ENCODE results near the gene DNAAF5. TPM values are rescaled to one million over a fixed set of nuclear protein-coding genes. Genes with fewer than 3 reads are reported as not detected.
A peak's percentile ranks its signal among the peaks of the same experiment; 100 is the strongest.

DNAAF5 gene
- total RNA-seq, 2 experiments from 2014 or later: 42.6 to 58.5 TPM

DNA sequence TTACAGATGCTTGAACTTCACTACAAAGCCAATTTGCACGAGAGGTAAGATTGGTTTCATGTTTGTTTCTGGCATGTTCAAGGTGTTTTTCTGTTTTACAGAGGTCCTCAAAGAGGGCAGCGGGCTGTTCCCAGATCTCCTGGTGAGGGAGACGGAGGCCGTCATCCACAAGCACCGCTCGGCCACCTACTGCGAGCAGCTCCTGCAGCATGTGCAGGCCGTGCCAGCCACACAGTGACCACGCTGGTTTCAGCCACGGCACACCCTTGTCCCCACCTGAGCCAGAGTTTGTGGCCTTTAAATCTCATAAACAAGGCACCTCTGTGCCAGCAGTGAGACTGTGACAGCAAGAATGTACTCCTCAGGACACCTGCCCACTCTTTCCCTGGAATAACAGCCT, 58.9 kb downstream of the DNAAF5 start:
- no peak for DNase-seq (ENCODE audit: low spot score)
- H3K79me2 ChIP-seq (ENCODE audit: insufficient read depth, low read depth, low read length): no peaks in the 10 kb centered on the region
- no peak overlapping the region for H3K4me2 ChIP-seq (ENCODE audit: low read length)
- H3K4me1 ChIP-seq (ENCODE audit: insufficient read depth, low read length, poor library complexity, severe bottlenecking): no peaks in the 10 kb centered on the region
- no peaks in the 10 kb centered on the region for H3K9me3 ChIP-seq (ENCODE audit: low read length)
- peaks cover 93% of the 10 kb centered on the region for H3K36me3 ChIP-seq (ENCODE audit: insufficient read depth, low read length)
- H2AFZ ChIP-seq (ENCODE audit: low read length): no peak overlapping the region
- intact Hi-C loops (cut with micrococcal nuclease; ENCODE audit: unreplicated experiment): no loop called here
- TF ChIP-seq, protein P1, sequence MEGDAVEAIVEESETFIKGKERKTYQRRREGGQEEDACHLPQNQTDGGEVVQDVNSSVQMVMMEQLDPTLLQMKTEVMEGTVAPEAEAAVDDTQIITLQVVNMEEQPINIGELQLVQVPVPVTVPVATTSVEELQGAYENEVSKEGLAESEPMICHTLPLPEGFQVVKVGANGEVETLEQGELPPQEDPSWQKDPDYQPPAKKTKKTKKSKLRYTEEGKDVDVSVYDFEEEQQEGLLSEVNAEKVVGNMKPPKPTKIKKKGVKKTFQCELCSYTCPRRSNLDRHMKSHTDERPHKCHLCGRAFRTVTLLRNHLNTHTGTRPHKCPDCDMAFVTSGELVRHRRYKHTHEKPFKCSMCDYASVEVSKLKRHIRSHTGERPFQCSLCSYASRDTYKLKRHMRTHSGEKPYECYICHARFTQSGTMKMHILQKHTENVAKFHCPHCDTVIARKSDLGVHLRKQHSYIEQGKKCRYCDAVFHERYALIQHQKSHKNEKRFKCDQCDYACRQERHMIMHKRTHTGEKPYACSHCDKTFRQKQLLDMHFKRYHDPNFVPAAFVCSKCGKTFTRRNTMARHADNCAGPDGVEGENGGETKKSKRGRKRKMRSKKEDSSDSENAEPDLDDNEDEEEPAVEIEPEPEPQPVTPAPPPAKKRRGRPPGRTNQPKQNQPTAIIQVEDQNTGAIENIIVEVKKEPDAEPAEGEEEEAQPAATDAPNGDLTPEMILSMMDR (conservative IDR thresholded peaks at IDR 0.05; ENCODE audit: low read length): no peak
- TF ChIP-seq EZH2phosphoT487 (IDR thresholded peaks at IDR 0.05; ENCODE audit: borderline replicate concordance, low read depth, low read length): no peak
- CTCF ChIA-PET (ENCODE audit: unreplicated experiment): no interaction called here
- H4K20me1 ChIP-seq (ENCODE audit: insufficient read depth, low read length): no peaks in the 10 kb centered on the region
- no peak overlapping the region for H3K27ac ChIP-seq (ENCODE audit: low read depth, low read length, poor library complexity, severe bottlenecking)
- POLR2A ChIA-PET: no interaction called here
- no peaks in the 10 kb centered on the region for H3K9me2 ChIP-seq (ENCODE audit: insufficient read depth, low read length)
- BruUV-seq (replicated peaks): no TSS peak
- H3K4me3 ChIP-seq (ENCODE audit: low read depth, low read length, poor library complexity, severe bottlenecking): no peak overlapping the region

GRCh38 chr7:786472-787255, 60.2 kb downstream of the DNAAF5 start:
- Histone ChIP-seq H3K4me2 (ENCODE audit: low read length) (no peak overlapping the region), H3K79me2 (ENCODE audit: insufficient read depth, low read depth, low read length) (no peaks in the 10 kb centered on the region), H3K9me2 (ENCODE audit: insufficient read depth, low read length) (no peaks in the 10 kb centered on the region), H3K9me3 (ENCODE audit: low read length) (no peaks in the 10 kb centered on the region), H3K27ac (ENCODE audit: low read depth, low read length, poor library complexity, severe bottlenecking) (no peak overlapping the region), H2AFZ (ENCODE audit: low read length) (no peak overlapping the region), H3K4me1 (ENCODE audit: insufficient read depth, low read length, poor library complexity, severe bottlenecking) (no peaks in the 10 kb centered on the region), H3K36me3 (ENCODE audit: insufficient read depth, low read length) (peaks cover 81% of the 10 kb centered on the region), H4K20me1 (ENCODE audit: insufficient read depth, low read length) (no peaks in the 10 kb centered on the region), H3K4me3 (ENCODE audit: low read depth, low read length, poor library complexity, severe bottlenecking) (no peak overlapping the region)
- no peak for TF ChIP-seq EZH2phosphoT487 (IDR thresholded peaks at IDR 0.05; ENCODE audit: borderline replicate concordance, low read depth, low read length)
- TF ChIP-seq, protein P1 (conservative IDR thresholded peaks at IDR 0.05; ENCODE audit: low read length): peak; percentile 90
- intact Hi-C loops (cut with micrococcal nuclease; ENCODE audit: unreplicated experiment): loop anchor here (1.0 kb wide), 1 partner anchor 87 kb away; no protein-coding TSS in a partner anchor
- peak; percentile 61 for DNase-seq (ENCODE audit: low spot score)
- ChIA-PET CTCF (ENCODE audit: unreplicated experiment) (no interaction called here), POLR2A (interaction anchor here (0.6 kb wide), 1 partner anchor 15 kb away, joined by 3 read pairs; no protein-coding TSS in a partner anchor)
- no TSS peak for BruUV-seq (replicated peaks)
